Measurements from ENCODE around the gene TBXAS1.

DNA sequence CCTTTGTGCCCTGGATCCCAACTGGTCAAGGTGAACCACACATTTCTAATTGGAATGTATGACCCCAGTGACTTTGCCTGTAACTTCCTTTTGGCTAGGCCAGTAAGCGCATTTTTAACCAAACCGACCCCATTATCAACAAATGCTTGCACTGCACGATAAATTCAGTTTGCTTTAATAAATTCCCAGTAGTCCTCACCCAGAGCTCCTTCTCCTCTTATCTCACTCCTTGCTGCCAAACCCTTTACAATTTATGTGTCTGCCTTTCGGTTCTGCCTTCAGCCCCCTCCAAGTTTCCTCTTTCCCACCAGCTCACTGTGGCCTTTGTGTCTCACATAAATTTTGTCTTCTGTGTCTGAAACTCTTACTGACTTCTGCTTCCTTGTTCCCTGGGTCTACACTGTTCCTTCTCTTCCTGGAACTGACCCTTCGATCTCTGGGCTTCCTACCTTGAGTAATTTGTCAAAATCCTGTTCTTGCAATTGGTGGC, 59.0 kb downstream of the TBXAS1 start:
- TF ChIP-seq POLR2A (IDR thresholded peaks at IDR 0.05) (no peak), CTCF (IDR thresholded peaks at IDR 0.05) (no peak)

Data from heart left ventricle (tissue), 13 donors.